Transverse colon (tissue), 4 donors: ENCODE results near the gene OXCT2.

ENCODE experiments used
- CTCF ChIP-seq, 5 experiments: fragments of 200-600 bp in 3 of 5; fragments of 450-650 bp in 2 of 5; sonication (generic) in 3 of 5; IDR thresholded peaks; 1 replicate in 2 of 5; 2 replicates in 3 of 5; pipeline ENCODE4 v1.5.1; 2016 to 2017; ENCODE audit warnings: antibody characterized with exemption in 5 of 5, inconsistent platforms in 3 of 5, mild to moderate bottlenecking in 2 of 5, moderate library complexity in 1 of 5
- POLR2A ChIP-seq: fragments of 450-650 bp; IDR thresholded peaks from one replicate; pipeline ENCODE4 v1.6.1; 2016; ENCODE audit warnings: antibody characterized with exemption, mild to moderate bottlenecking, moderate library complexity
- POLR2AphosphoS5 ChIP-seq, 3 donors: sonication (generic); formaldehyde crosslinking; IDR thresholded peaks; one replicate each; pipeline ENCODE4 v1.6.1; 2016; ENCODE audit warnings: antibody characterized with exemption in 3 of 3

DNA sequence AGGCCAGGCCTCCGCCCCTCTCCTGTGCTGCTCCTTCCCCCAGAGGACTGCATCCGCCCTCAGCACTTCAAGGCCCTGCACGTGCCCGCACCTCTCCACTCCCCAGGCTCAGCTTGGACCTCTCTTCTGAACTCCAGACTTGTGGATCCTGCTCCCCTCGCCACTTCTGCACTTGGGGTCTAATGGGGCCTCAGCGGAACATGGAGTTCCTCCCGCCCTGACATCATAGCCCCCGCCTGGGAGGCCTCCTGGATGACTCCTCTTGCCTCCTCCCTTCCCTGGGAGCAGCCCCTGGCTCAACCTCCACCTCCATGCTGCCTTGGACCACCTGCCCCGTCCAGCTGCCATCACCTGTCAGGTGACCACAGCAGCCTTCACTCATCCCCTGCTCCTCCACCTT lies 10.1 kb downstream of the OXCT2 start:
- no peak for TF ChIP-seq CTCF (IDR thresholded peaks at IDR 0.05)
- no peak for TF ChIP-seq POLR2A
- TF ChIP-seq POLR2AphosphoS5 (IDR thresholded peaks at IDR 0.05) = no peak
